Breast epithelium (tissue), 4 donors: ENCODE results near the gene APOM. TPM values are rescaled to one million over a fixed set of nuclear protein-coding genes. Genes with fewer than 3 reads are reported as not detected.

Experiments
- DNase-seq, 2 donors: peaks; one replicate each; pipeline ENCODE4 v3.0.0-alpha.2; 2019; ENCODE audit warnings: low spot score in 2 of 2
- H3K27ac ChIP-seq, 2 donors: fragments of 200-600 bp; sonication (generic) in 1 of 2; one replicate each; pipeline ENCODE4 v1.5.1; 2016 to 2019; ENCODE audit warnings: mild to moderate bottlenecking in 1 of 2
- H3K27me3 ChIP-seq, 2 donors: fragments of 200-600 bp; sonication (generic) in 1 of 2; one replicate each; pipeline versions ENCODE4 v1.5.1 to v1.6.0; 2017 to 2019; ENCODE audit warnings: control low read depth in 1 of 2, mild to moderate bottlenecking in 1 of 2
- H3K36me3 ChIP-seq: fragments of 200-600 bp; one replicate; pipeline ENCODE4 v1.5.1; 2019
- H3K4me1 ChIP-seq, 2 donors: fragments of 200-600 bp; sonication (generic); one replicate each; pipeline ENCODE4 v1.5.1; 2016 to 2019; ENCODE audit warnings: control low read depth in 1 of 2
- H3K4me3 ChIP-seq, 3 donors: fragments of 200-600 bp; sonication (generic); 1 replicate in 2 of 3; 2 replicates in 1 of 3; pipeline ENCODE4 v1.5.1; 2016 to 2019; ENCODE audit warnings: mild to moderate bottlenecking in 3 of 3, moderate library complexity in 2 of 3
- H3K9me3 ChIP-seq, 2 donors: fragments of 200-600 bp; sonication (generic) in 1 of 2; one replicate each; pipeline ENCODE4 v1.5.1; 2016 to 2019; ENCODE audit warnings: control low read depth in 1 of 2
- POLR2A ChIP-seq: fragments of 450-650 bp; IDR thresholded peaks from one replicate; pipeline ENCODE4 v1.6.1; 2016; ENCODE audit warnings: antibody characterized with exemption, mild to moderate bottlenecking, moderate library complexity
- POLR2AphosphoS5 ChIP-seq, 3 donors: sonication (generic); formaldehyde crosslinking; IDR thresholded peaks; one replicate each; pipeline ENCODE4 v1.6.1; 2017; ENCODE audit warnings: antibody characterized with exemption in 3 of 3
- intact Hi-C: fragments of 100-400 bp; cut with DNase I; formaldehyde crosslinking; loops from one replicate; pipeline ENCODE4 v1.15.1; 2023; ENCODE audit warnings: low total_unique reads
- total RNA-seq, 3 donors: library from RNA; depleted of rRNA; stranded (reverse); fragments of >200 nt; gene quantifications; one replicate each; pipeline ENCODE4 v1.1.0, GENCODE V29; 2016
- TF ChIP-seq, protein P1 (sequence below), 3 donors: fragments of 450-650 bp; IDR thresholded peaks; one replicate each; pipeline ENCODE4 v1.5.1; 2016 to 2017; ENCODE audit warnings: antibody characterized with exemption in 3 of 3, mild to moderate bottlenecking in 3 of 3, moderate library complexity in 3 of 3

Gene APOM
- total RNA-seq, 3 donors from 2014 or later: 1.3 to 4.8 (median 4.6) TPM

DNA sequence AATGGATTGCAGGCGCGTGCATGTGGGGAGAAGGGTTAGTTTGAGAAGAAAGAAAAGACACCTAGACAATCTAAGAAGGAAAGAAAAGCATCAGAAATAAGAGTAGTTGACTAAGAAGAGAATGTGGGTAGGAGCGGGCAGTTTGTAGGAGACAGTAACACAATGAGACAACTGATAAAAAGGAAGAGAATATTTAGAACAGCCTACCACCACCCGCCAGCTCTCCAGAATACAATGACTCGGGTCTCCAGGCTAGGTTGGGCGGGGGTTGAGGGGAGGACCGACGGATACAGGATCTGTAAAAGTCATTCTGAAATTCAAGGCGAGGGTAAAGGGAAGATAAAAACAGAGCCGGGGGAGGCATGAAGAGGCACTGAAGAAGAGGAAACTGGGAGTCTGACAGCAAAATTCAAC lies 46.7 kb downstream of the APOM start:
- H3K4me1 ChIP-seq: peaks cover 4 to 17% of the 10 kb centered on the region in 2 donors
- peak overlapping the region; percentile 98 to 99 for H3K27ac ChIP-seq
- intact Hi-C loops: loop anchor here (1.0 to 10.0 kb wide), 2 partner anchors 16 to 62 kb away; partner anchors contain the start of gene SAPCD1
- H3K27me3 ChIP-seq: no peaks in the 10 kb centered on the region
- H3K36me3 ChIP-seq: no peaks in the 10 kb centered on the region
- no peak for DNase-seq
- no peak for TF ChIP-seq POLR2AphosphoS5 (IDR thresholded peaks at IDR 0.05)
- TF ChIP-seq, protein P1, sequence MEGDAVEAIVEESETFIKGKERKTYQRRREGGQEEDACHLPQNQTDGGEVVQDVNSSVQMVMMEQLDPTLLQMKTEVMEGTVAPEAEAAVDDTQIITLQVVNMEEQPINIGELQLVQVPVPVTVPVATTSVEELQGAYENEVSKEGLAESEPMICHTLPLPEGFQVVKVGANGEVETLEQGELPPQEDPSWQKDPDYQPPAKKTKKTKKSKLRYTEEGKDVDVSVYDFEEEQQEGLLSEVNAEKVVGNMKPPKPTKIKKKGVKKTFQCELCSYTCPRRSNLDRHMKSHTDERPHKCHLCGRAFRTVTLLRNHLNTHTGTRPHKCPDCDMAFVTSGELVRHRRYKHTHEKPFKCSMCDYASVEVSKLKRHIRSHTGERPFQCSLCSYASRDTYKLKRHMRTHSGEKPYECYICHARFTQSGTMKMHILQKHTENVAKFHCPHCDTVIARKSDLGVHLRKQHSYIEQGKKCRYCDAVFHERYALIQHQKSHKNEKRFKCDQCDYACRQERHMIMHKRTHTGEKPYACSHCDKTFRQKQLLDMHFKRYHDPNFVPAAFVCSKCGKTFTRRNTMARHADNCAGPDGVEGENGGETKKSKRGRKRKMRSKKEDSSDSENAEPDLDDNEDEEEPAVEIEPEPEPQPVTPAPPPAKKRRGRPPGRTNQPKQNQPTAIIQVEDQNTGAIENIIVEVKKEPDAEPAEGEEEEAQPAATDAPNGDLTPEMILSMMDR (IDR thresholded peaks at IDR 0.05): no peak
- no peaks in the 10 kb centered on the region for H3K9me3 ChIP-seq
- peak overlapping the region; percentile 79 to 90 (median 86) for H3K4me3 ChIP-seq

DNA sequence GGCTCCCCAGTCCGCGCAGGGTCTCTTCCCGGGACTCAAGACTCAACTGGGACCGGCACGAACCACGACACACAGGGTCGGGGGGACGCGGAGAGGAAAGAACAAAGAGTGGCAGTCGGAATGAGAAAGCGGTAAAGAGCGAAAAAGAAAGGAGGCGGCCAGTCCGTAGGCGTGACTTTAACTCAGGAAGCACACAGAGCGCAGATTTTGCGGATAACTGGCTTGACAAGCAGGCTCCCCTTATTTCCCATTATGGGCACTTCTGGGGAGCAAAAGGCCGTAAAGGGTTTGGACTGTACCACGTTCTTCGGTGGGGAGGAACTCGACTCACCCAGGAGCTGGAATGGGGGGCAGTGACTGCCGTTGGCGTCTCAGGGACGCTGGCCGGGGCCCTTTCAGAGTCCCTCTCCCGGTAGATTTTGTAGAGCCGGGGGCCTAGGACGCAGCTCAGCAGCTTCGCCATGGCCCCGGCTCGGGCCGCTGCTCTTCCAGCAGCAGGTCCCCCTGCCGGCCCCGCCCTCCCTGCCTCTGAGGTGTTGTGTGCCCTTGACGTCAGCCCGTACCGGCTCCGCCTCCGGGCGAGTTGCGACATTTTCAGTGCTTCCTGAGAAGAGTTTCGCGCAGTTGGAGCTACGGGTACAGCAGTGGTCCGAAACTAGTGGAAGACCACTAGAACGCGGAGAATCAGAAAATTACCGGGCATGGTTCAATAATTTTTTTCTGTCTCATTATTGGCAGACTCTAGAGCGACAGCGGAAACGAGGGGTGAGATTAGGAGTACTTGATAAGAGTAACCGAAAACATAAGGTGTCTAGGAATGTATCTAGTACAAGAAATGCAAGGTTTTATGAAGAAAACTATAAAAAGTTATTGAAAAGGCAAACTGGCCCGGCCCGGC lies 47.4 kb downstream of the APOM start, which contains the start of gene ABHD16A:
Gene ABHD16A (minus strand): TSS at position 506 of the 898 bp plus-strand sequence. CDS start 43 bp downstream, at position 463.
- DNase-seq: peak; percentile 99
- no peaks in the 10 kb centered on the region for H3K27me3 ChIP-seq
- no peaks in the 10 kb centered on the region for H3K36me3 ChIP-seq
- peak within 1 kb of the TSS; percentile 79 to 90 (median 86) for H3K4me3 ChIP-seq
- intact Hi-C loops: loop anchor here (1.0 to 10.0 kb wide), 2 partner anchors 15 to 62 kb away; partner anchors contain the start of gene SAPCD1
- TF ChIP-seq, protein P1 (IDR thresholded peaks at IDR 0.05): peak in 2 of 3 donors; percentile 14 to 26
- TF ChIP-seq POLR2A: peak; percentile 96
- peak; percentile 93 to 98 (median 96) for TF ChIP-seq POLR2AphosphoS5 (IDR thresholded peaks at IDR 0.05)
- H3K27ac ChIP-seq: peak within 1 kb of the TSS; percentile 98 to 99
- H3K4me1 ChIP-seq: peaks cover 4 to 17% of the 10 kb centered on the region in 2 donors
- H3K9me3 ChIP-seq: no peaks in the 10 kb centered on the region

DNA sequence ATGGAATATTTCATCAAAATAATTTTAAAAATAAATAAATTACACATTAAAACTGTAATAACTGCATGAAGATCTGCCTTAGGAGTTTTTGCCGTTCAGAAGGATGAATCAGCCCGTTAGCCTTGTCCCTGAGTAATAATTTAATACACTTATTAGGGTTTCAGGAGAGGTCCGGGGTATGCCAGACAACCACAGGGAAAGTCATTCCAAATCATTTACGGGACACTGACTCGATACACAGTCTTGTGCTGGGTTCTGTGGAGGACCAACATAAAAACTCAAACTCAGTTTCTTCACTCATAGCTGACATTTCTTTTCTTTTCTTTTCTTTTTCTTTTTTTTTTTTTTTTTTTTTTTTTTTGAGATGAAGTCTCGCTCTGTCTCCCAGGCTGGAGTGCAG lies 50.2 kb downstream of the APOM start:
- H3K36me3 ChIP-seq: no peaks in the 10 kb centered on the region
- no peaks in the 10 kb centered on the region for H3K9me3 ChIP-seq
- intact Hi-C loops: loop anchor here (10.0 kb wide), 1 partner anchor 59 kb away; the partner anchor contains the start of gene SAPCD1
- H3K4me1 ChIP-seq: peaks cover 4 to 17% of the 10 kb centered on the region in 2 donors
- no peak for DNase-seq
- no peak overlapping the region for H3K27ac ChIP-seq
- H3K4me3 ChIP-seq: no peak overlapping the region
- H3K27me3 ChIP-seq: no peaks in the 10 kb centered on the region
- TF ChIP-seq POLR2AphosphoS5 (IDR thresholded peaks at IDR 0.05) (no peak), POLR2A (no peak)
- TF ChIP-seq, protein P1 (IDR thresholded peaks at IDR 0.05): no peak

DNA sequence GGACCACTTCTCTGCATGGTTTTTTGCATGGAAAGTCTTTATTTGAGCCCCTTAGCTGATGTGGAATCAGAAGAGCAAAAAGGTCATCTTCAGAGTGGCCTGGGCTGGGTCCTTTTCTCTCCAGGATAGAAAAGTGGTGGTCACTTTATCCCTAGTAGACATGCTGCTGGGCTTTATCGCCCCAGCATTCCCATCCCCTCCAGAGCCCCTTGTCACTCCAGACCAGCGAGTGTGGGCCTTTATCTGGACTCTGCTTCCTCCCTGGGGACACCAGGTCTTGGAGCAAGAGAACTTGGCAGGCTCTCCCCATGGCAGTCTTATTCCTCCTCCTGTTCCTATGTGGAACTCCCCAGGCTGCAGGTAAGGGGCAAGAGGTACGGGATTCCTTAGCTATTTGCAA lies 50.9 kb downstream of the APOM start, which contains the start of gene LY6G6F:
Gene LY6G6F (plus strand): TSS at position 268 of the 400 bp plus-strand sequence. CDS start 41 bp downstream, at position 309.
- TF ChIP-seq, protein P1 (IDR thresholded peaks at IDR 0.05): no peak
- TF ChIP-seq POLR2A (no peak), POLR2AphosphoS5 (IDR thresholded peaks at IDR 0.05) (no peak)
- no peaks in the 10 kb centered on the region for H3K27me3 ChIP-seq
- no peak for DNase-seq
- no peaks in the 10 kb centered on the region for H3K9me3 ChIP-seq
- H3K4me1 ChIP-seq: peaks cover 2 to 12% of the 10 kb centered on the region in 2 donors
- no peak within 1 kb of the TSS for H3K27ac ChIP-seq
- H3K36me3 ChIP-seq: no peaks in the 10 kb centered on the region
- intact Hi-C loops: loop anchor here (10.0 kb wide), 1 partner anchor 58 kb away; the partner anchor contains the start of gene SAPCD1
- H3K4me3 ChIP-seq: no peak within 1 kb of the TSS
